Measurements from ENCODE around the gene BDKRB2.

Gene BDKRB2

GRCh38 chr14:96265383-96266095, 60.9 kb downstream of the BDKRB2 start:
- no peaks in the 10 kb centered on the region for H3K9me2 ChIP-seq (ENCODE audit: low read depth, low read length)
- no peak overlapping the region for H3K9ac ChIP-seq (ENCODE audit: low read length)
- no peaks in the 10 kb centered on the region for H3K4me1 ChIP-seq (ENCODE audit: insufficient read depth, low read length, severe bottlenecking)
- TF ChIP-seq EZH2 (IDR thresholded peaks at IDR 0.05; ENCODE audit: borderline replicate concordance, low read length), result no peak
- no peak for TF ChIP-seq CTCF (IDR thresholded peaks at IDR 0.05; ENCODE audit: low read length)
- H3K27me3 ChIP-seq (ENCODE audit: insufficient read depth, low read length), result 0 out of 2 replicates have a peak, but pooled peaks cover 3% of the 10 kb centered on the region
- H3K36me3 ChIP-seq (ENCODE audit: insufficient read depth, low read length), result no peaks in the 10 kb centered on the region
- no peaks in the 10 kb centered on the region for H3K9me3 ChIP-seq (ENCODE audit: low read length)
- no peaks in the 10 kb centered on the region for H3F3A ChIP-seq (ENCODE audit: insufficient read depth, low read length)
- no peaks in the 10 kb centered on the region for H4K20me1 ChIP-seq (ENCODE audit: insufficient read depth, low read length)
- H3K79me2 ChIP-seq (ENCODE audit: insufficient read depth, low read length), result no peaks in the 10 kb centered on the region
- no peak overlapping the region for H3K4me3 ChIP-seq (ENCODE audit: low read depth, low read length, poor library complexity, severe bottlenecking)
- H2AFZ ChIP-seq (ENCODE audit: low read length), result no peak overlapping the region
- no peak overlapping the region for H3K27ac ChIP-seq (ENCODE audit: low read depth, low read length, poor library complexity, severe bottlenecking)
- no peak overlapping the region for H3K4me2 ChIP-seq (ENCODE audit: low read length)

GRCh38 chr14:96267336-96267735, 62.7 kb downstream of the BDKRB2 start:
- Histone ChIP-seq H3K27ac (ENCODE audit: low read depth, low read length, poor library complexity, severe bottlenecking) (no peak overlapping the region), H3F3A (ENCODE audit: insufficient read depth, low read length) (no peaks in the 10 kb centered on the region), H3K79me2 (ENCODE audit: insufficient read depth, low read length) (no peaks in the 10 kb centered on the region), H3K4me2 (ENCODE audit: low read length) (no peak overlapping the region), H3K9ac (ENCODE audit: low read length) (no peak overlapping the region), H4K20me1 (ENCODE audit: insufficient read depth, low read length) (no peaks in the 10 kb centered on the region), H3K4me3 (ENCODE audit: low read depth, low read length, poor library complexity, severe bottlenecking) (no peak overlapping the region), H3K36me3 (ENCODE audit: insufficient read depth, low read length) (no peaks in the 10 kb centered on the region), H3K9me2 (ENCODE audit: low read depth, low read length) (no peaks in the 10 kb centered on the region), H3K9me3 (ENCODE audit: low read length) (no peaks in the 10 kb centered on the region), H3K4me1 (ENCODE audit: insufficient read depth, low read length, severe bottlenecking) (no peaks in the 10 kb centered on the region), H2AFZ (ENCODE audit: low read length) (no peak overlapping the region), H3K27me3 (ENCODE audit: insufficient read depth, low read length) (0 out of 2 replicates have a peak, but pooled peaks cover 3% of the 10 kb centered on the region)
- TF ChIP-seq CTCF (IDR thresholded peaks at IDR 0.05; ENCODE audit: low read length) (no peak), EZH2 (IDR thresholded peaks at IDR 0.05; ENCODE audit: borderline replicate concordance, low read length) (no peak)

- H3K9ac ChIP-seq (ENCODE audit: low read length), result no peak overlapping the region
- H4K20me1 ChIP-seq (ENCODE audit: insufficient read depth, low read length), result no peaks in the 10 kb centered on the region
Observed at GRCh38 chr14:96267916-96268315, 63.3 kb downstream of the BDKRB2 start.

More at GRCh38 chr14:96267916-96268315, 63.3 kb downstream of the BDKRB2 start:
- TF ChIP-seq EZH2 (IDR thresholded peaks at IDR 0.05; ENCODE audit: borderline replicate concordance, low read length), result no peak
- TF ChIP-seq CTCF (IDR thresholded peaks at IDR 0.05; ENCODE audit: low read length), result no peak
- Histone ChIP-seq H3K79me2 (ENCODE audit: insufficient read depth, low read length) (no peaks in the 10 kb centered on the region), H3F3A (ENCODE audit: insufficient read depth, low read length) (no peaks in the 10 kb centered on the region), H3K9me3 (ENCODE audit: low read length) (no peaks in the 10 kb centered on the region), H3K9me2 (ENCODE audit: low read depth, low read length) (no peaks in the 10 kb centered on the region), H2AFZ (ENCODE audit: low read length) (no peak overlapping the region), H3K4me2 (ENCODE audit: low read length) (no peak overlapping the region), H3K27ac (ENCODE audit: low read depth, low read length, poor library complexity, severe bottlenecking) (no peak overlapping the region), H3K4me3 (ENCODE audit: low read depth, low read length, poor library complexity, severe bottlenecking) (no peak overlapping the region), H3K36me3 (ENCODE audit: insufficient read depth, low read length) (no peaks in the 10 kb centered on the region), H3K4me1 (ENCODE audit: insufficient read depth, low read length, severe bottlenecking) (no peaks in the 10 kb centered on the region), H3K27me3 (ENCODE audit: insufficient read depth, low read length) (peaks cover 3% of the 10 kb centered on the region; the same call in 1 of the 2 replicates)

Data from OCI-LY1 (cell line).